ENCODE data around the gene BTBD2. TPM values are rescaled to one million over a fixed set of nuclear protein-coding genes. Genes with fewer than 3 reads are reported as not detected.

The BTBD2 gene
- total and polyA plus RNA-seq, 10 of the 15 experiments (the other 5 are each of a cell fraction or from before 2014, with no cell fraction given): 0.13 to 66.2 (median 10.4) TPM

- intact Hi-C loops (cut with micrococcal nuclease; ENCODE audit: unreplicated experiment) (no loop called here), in situ Hi-C loops (cut with MboI) (no loop called here)
- H3K4me1 ChIP-seq (ENCODE audit: control insufficient read depth, insufficient read depth, low read length): no peaks in the 10 kb centered on the region
- no peak overlapping the region for H2AFZ ChIP-seq (ENCODE audit: control insufficient read depth, low read depth, low read length)
- no peaks in the 10 kb centered on the region for H3K9me3 ChIP-seq (replicated peaks; ENCODE audit: control insufficient read depth, insufficient read depth, low read length)
- BruUV-seq (replicated peaks): no TSS peak
- no peak overlapping the region for H3K27ac ChIP-seq (ENCODE audit: control insufficient read depth, insufficient read depth)
- ChIA-PET CTCF (no interaction called here), POLR2A (no interaction called here), RAD21 (ENCODE audit: unreplicated experiment) (no interaction called here), SMC1A (ENCODE audit: uncharacterized antibody, unreplicated experiment) (no interaction called here)
- peaks cover 9 to 33% of the 10 kb centered on the region in 2 experiments; a peak in 3 of 4 replicates for H3K36me3 ChIP-seq (ENCODE audit: control insufficient read depth in 2 of 2, insufficient read depth in 2 of 2, low read length in 1 of 2)
- TF ChIP-seq BCLAF1 (IDR thresholded peaks at IDR 0.05) (no peak), NBN (IDR thresholded peaks at IDR 0.05) (no peak), SREBF1 (IDR thresholded peaks at IDR 0.05; ENCODE audit: low read length) (no peak), PRDM15 (CRISPR knock-in tag; IDR thresholded peaks at IDR 0.05) (no peak), BCL11A (IDR thresholded peaks at IDR 0.05; ENCODE audit: low read depth, low read length) (no peak)
- ATAC-seq (no peak), FAIRE-seq (no peak), DNase-seq (ENCODE audit: low read depth, low spot score) (no peak)
- no peaks in the 10 kb centered on the region for H4K20me1 ChIP-seq (ENCODE audit: control insufficient read depth, insufficient read depth)
- no peak overlapping the region for H3K9ac ChIP-seq (ENCODE audit: control insufficient read depth, insufficient read depth, low read length)
- no peaks in the 10 kb centered on the region for H3K79me2 ChIP-seq (ENCODE audit: control insufficient read depth, insufficient read depth, low read length)
- WGBS (ENCODE audit: insufficient coverage, insufficient replicate concordance, low lambda C conversion rate, missing lambda C conversion rate): 98% methylated on average over 16 of the region's 28 CpGs
- H3K4me3 ChIP-seq: no peak overlapping the region
- no peaks in the 10 kb centered on the region for H3K27me3 ChIP-seq (replicated peaks in 1 of 2; ENCODE audit: control insufficient read depth in 2 of 2, insufficient read depth in 2 of 2, low read length in 1 of 2)
- H3K4me2 ChIP-seq (ENCODE audit: control insufficient read depth, insufficient read depth): no peak overlapping the region
Measured at GRCh38 chr19:1979642-1980041, 35.9 kb downstream of the BTBD2 start.
